GM12891 (cell line): ENCODE data around the gene HECTD4.
A peak's percentile ranks its signal among the peaks of the same experiment; 100 is the strongest.
"Not testable (repeated sequence)": the region's sequence is repeated elsewhere in the genome, so short reads cannot be mapped to it uniquely, and the experiment has no call there.

Experiments
- DNase-seq: peaks from one replicate; pipeline ENCODE4 v3.0.0; 2011; ENCODE audit warnings: low spot score; ENCODE audit not compliant: insufficient read length
- FAIRE-seq: peaks from 2 replicates; lab custom pipeline; 2011; peaks lifted over from hg19 to GRCh38; lab: Jason Lieb, UNC
- PAX5 ChIP-seq: IDR thresholded peaks from 2 replicates; pipeline ENCODE4 v1.6.1; 2011; ENCODE audit warnings: low read length, moderate library complexity, mild to moderate bottlenecking; ENCODE audit not compliant: insufficient read depth, severe bottlenecking
- POLR2A ChIP-seq: IDR thresholded peaks from 2 replicates; pipeline ENCODE4 v1.6.1; 2011; ENCODE audit warnings: low read depth, low read length, control low read depth
- POLR2AphosphoS5 ChIP-seq: IDR thresholded peaks from 2 replicates; pipeline ENCODE4 v1.6.1; 2011; ENCODE audit warnings: low read depth, low read length, control low read depth
- POU2F2 ChIP-seq: IDR thresholded peaks from 2 replicates; pipeline ENCODE4 v1.6.1; 2011; ENCODE audit warnings: low read depth, mild to moderate bottlenecking, control low read depth, low read length, moderate library complexity
- SPI1 ChIP-seq: IDR thresholded peaks from 2 replicates; pipeline ENCODE4 v1.6.1; 2011; ENCODE audit warnings: low read depth, low read length, control low read depth
- TAF1 ChIP-seq: IDR thresholded peaks from 2 replicates; pipeline ENCODE4 v1.6.1; 2011; ENCODE audit warnings: low read depth, low read length, control low read depth

Gene HECTD4

GRCh38 chr12:112357214-112357613 lies 25.0 kb downstream of the HECTD4 start:
- no peak for DNase-seq
- FAIRE-seq = no peak
- TF ChIP-seq POLR2AphosphoS5 = no peak

GRCh38 chr12:112354399-112354798 lies 27.8 kb downstream of the HECTD4 start:
- peak; percentile 88 for FAIRE-seq
- TF ChIP-seq POLR2AphosphoS5 = no peak
- no peak for TF ChIP-seq POLR2A
- no peak for TF ChIP-seq TAF1
- TF ChIP-seq POU2F2 = no peak
- no peak for TF ChIP-seq PAX5
- TF ChIP-seq SPI1 = no peak
- DNase-seq = no peak

GRCh38 chr12:112353393-112353792 lies 28.8 kb downstream of the HECTD4 start:
- TF ChIP-seq POLR2A (no peak), POU2F2 (no peak), TAF1 (no peak), PAX5 (no peak), POLR2AphosphoS5 (no peak), SPI1 (no peak)
- DNase-seq = no peak
- no peak for FAIRE-seq

- FAIRE-seq (no peak), DNase-seq (no peak)
- TF ChIP-seq PAX5 = no peak
- no peak for TF ChIP-seq POLR2AphosphoS5
- TF ChIP-seq POLR2A = no peak
- no peak for TF ChIP-seq TAF1
- TF ChIP-seq POU2F2 = no peak
- no peak for TF ChIP-seq SPI1
These were observed 29.3 kb downstream of the HECTD4 start for GRCh38 chr12:112352921-112353320.

DNA sequence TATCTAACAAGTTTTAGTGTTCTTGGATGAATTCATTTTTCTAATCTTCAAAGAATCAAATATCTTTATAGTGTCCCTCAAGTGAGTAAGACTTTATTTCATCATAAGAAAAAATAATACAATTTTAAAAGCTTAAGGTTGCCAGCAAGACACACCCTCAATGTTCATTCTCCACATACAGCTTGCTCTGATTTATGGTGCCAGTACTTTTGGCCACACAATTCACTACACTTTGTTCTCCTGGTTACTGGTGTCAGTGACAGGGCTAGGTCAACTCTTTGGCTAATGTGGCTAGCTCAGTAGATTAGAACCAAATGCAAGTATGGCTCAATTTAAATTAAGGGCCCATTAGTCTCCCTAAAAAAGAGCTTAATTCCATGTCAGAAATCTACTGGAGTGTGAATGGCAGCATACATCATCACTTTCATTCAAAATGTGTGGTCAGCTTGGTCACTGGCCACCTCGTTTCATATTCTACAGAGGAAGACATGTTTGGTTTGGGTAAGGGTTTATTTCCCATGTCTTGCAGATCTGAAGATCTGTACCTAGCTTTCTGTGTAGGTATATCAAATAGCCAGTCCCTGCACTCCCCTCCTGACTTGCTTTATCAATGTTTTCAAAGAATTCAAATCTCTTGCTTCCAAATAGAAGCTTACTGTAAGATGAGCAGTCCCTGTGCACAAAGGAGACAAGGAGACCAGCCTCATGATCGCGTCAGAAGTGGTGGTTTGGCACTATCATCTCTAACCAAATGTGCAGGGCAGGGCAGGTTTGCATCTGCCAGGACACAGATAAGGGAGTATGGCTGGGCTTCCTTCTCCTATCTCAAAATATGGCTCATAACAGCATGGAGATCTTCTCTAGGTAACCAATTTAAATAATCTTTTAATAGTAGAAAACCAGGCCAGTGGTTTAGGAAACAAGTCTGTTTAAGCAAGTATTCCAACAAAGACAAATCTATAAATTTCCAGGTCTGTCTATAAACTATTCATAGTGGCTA lies 31.3 kb downstream of the HECTD4 start:
- no peak for TF ChIP-seq PAX5
- no peak for TF ChIP-seq TAF1
- no peak for TF ChIP-seq POU2F2
- TF ChIP-seq POLR2AphosphoS5 = no peak
- DNase-seq (no peak), FAIRE-seq (peak; percentile 40)

GRCh38 chr12:112349431-112349830 lies 32.8 kb downstream of the HECTD4 start:
- FAIRE-seq (no peak), DNase-seq (no peak)
- TF ChIP-seq POLR2AphosphoS5 (no peak), TAF1 (no peak), SPI1 (no peak)

- not testable (repeated sequence) for FAIRE-seq, DNase-seq
These were observed 33.3 kb downstream of the HECTD4 start for GRCh38 chr12:112348926-112349325.

- TF ChIP-seq PAX5 (no peak), TAF1 (no peak), POU2F2 (peak; percentile 85)
- no peak for DNase-seq
- FAIRE-seq = peak; percentile 84
These were observed 34.6 kb downstream of the HECTD4 start for GRCh38 chr12:112347581-112347982.

DNA sequence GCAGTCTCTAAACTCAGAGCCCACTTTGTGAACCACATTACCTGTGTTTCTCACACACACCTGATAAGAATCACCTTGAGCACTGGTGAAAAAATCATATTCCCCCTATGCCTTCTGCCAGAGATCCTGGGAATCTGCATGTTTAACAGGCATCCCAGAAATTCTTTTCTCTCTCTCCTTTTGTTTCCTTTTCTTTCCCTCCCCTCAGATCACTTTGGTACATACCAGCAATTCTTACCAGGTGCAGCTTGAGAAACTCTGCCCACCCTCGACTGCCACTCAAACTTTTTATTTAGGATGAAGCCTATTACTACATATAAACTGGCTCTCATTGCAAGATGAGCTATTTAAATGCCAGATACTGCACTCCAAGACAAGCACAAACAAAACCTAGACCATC lies 36.0 kb downstream of the HECTD4 start:
- DNase-seq (no peak), FAIRE-seq (no peak)
- no peak for TF ChIP-seq POLR2A
- no peak for TF ChIP-seq POU2F2
- TF ChIP-seq POLR2AphosphoS5 = no peak
- TF ChIP-seq TAF1 = no peak
- TF ChIP-seq PAX5 = no peak
- no peak for TF ChIP-seq SPI1

- FAIRE-seq (no peak), DNase-seq (no peak)
These were observed 38.0 kb downstream of the HECTD4 start for GRCh38 chr12:112344220-112344619.

More at GRCh38 chr12:112344220-112344619, 38.0 kb downstream of the HECTD4 start:
- TF ChIP-seq POLR2A (no peak), POU2F2 (no peak), POLR2AphosphoS5 (no peak), TAF1 (no peak), PAX5 (no peak), SPI1 (no peak)
